HG02973 (cell line): ENCODE measurements around the gene OR2T1.
"Not testable (repeated sequence)": the region's sequence is repeated elsewhere in the genome, so short reads cannot be mapped to it uniquely, and the experiment has no call there.

Source experiments
- ATAC-seq: cut with Tn5 transposase; IDR thresholded peaks from one replicate; pipeline ENCODE4 v1.9.1; 2021; ENCODE audit warnings: moderate library complexity; ENCODE audit not compliant: unreplicated experiment

Gene OR2T1

DNA sequence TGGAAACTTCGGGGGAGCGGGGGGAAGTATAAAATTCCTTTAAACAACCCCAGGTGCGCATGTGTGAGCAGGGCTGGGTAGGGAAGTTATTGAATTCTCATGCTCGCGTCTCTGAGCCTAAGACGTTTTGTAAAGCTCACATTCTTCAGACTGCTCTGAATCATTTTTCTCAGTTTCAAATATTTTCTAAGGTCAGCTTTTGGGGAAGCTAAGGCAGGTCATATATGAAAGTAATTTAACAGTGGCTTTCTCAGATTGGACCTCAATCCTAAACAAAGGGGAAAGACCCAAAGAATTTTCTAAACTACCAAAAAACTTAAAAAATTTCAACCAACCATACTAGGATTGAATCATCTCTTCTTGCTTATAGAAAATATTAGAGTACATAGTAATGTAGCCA lies 32.1 kb downstream of the OR2T1 start:
- not testable (repeated sequence) for ATAC-seq

GRCh38 chr1:248436303-248436702 lies 33.5 kb downstream of the OR2T1 start:
- not testable (repeated sequence) for ATAC-seq

DNA sequence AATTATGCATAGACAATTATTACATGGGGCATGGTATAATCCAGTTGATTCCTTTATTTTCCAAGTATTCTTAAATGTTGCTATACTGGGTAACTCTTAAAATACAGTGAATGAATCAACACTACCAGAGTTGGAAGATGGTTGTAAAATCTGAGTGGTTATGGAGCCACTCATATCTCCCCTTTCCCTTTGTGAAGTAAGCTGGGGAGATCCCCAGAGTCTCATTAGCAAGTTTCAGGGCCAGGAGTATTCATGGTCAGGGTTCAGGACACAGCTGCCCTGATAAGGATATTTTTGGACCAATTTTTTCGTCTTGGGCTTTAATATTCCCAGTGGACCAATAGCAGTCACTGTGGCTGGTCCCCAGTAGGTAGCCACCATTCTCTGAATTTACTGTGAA lies 35.8 kb downstream of the OR2T1 start:
- not testable (repeated sequence) for ATAC-seq

- not testable (repeated sequence) for ATAC-seq
Observed at GRCh38 chr1:248439283-248439682, 36.4 kb downstream of the OR2T1 start.

DNA sequence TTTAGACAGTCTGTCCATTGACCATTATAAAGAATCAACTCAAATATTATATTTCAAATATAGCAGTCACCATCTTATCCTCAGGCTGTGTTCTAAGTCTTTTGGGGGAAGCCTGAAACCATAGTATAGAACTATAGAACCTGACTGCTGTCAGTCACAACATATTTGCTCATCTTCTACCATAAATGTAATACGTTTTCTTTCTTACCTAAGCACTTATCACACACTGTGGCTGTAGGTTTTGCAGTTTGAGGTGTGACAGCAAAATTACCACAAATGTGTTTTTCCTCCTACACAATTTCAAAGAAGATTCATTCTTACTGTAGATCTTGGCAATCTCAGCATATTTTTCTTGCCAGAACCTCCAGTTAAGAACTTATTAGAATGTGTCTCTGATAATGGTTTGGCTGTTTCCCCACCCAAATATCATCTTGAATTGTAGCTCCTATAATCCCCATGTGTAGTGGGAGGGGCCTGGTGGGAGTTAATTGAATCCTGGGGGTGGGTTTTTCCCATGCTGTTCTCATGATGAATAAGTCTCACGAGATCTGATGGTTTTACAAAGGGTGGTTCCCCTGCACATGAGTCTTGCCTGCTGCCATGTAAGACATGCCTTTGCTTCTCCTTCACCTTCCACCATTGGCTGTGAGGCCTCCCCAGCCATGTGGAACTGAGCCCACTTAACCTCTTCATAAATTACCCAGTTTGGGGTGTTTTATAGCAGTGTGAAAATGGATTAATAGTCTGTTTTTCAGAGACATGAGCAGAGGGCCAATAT lies 39.8 kb downstream of the OR2T1 start:
- ATAC-seq: not testable (repeated sequence)

DNA sequence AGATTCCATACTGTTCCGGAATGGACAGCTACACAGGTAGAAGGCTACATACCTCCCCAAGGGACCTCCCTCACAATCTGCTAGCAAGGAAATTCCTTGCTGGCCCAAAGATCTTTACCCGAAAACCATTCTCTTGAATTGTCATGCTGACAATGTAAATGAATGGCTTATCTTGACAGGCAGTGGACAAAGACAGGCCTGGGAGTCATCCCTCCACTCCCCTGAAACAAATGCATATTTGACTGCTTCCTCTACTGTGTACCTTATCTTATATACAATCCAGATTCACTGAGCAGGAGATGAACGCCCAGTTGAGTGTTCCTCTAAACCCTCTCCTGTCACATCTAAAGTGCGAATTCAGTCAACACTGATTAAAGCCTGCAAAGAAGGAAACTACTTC lies 41.8 kb downstream of the OR2T1 start:
- ATAC-seq: not testable (repeated sequence)

DNA sequence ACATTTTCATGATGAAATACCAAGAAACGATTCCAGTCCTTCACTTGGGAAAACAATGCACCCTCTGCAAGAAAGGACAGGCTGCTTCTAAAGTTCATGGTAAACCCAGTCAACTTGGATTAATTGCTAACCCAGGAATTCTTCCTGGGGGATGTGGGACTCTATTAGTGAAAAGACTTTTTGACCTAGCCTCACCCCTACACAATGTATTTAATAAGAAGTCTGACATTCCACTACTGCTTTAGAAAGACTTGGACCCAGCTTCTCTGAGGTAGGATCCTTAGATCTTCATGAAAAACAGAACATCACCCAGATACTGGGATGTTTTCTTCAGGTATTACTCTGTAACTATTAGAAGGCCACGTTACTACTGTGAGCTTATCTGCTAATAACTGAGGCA lies 42.6 kb downstream of the OR2T1 start, which contains the start of gene OR2T2:
TSS of gene OR2T2 (plus strand) at position 239 of the 400 bp plus-strand sequence. CDS start 7,161 bp downstream, outside the sequence.
- not testable (repeated sequence) for ATAC-seq

- ATAC-seq: peak; percentile 66
Observed at GRCh38 chr1:248448409-248449074, 45.7 kb downstream of the OR2T1 start.

DNA sequence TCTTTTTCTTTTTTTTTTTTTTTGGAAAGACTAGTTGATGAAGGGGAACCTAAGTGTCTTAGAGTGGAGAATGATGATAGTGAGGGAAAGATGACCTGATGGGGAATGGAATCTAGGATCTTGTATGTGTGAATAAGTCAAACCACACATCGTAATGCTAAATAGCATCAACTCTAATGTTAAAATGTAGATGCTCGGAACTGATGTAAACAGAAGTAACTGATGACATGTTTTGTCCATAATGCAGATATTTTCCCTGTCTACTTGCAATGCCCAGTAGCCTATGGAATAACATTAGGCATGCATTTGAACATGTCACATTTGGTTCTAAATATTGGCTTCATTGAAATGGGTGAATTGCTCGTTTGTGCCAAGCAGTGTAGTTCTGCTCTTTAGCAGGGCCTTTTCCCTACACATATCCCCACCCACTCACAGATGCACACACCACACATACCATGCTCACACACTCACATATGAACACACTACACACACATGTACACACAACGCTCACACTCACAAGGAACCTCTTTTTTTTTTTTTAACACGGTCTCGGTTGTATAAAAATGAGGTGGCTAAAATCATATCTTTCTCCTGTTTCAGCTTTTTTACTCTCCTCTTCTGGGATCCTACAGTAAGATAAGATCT lies 47.1 kb downstream of the OR2T1 start:
- ATAC-seq: not testable (repeated sequence)

DNA sequence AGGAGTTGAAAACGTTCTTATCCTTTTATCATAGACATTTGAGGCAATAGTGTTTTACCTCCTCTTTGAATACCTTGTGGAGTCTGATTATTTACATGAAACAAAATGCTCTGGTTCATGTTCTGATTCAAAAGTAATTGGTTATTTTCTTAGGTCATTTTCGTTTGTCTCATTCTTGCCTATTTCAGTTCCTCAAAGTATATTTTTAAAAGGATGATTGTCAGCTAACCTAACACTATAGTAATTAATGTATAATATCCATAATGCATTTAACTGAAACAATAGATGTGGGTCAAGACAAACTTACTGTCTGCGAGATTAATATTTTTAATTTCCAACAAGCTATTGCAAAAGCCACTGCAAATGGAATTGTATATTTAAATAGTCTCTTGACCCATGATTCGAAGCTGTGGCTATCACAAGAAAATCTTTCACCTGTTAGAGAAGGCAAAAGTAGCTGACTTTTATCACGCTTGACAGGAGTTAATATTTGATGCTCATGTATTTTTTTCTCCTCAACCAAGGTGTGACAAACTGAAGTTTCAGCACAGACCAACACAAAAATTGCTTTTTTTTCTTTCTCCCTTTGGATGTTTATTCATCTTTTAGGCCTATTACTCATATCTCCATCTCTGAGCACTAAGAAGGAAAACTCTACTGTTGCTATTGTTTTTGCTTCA lies 47.8 kb downstream of the OR2T1 start:
- peak; percentile 66 for ATAC-seq

GRCh38 chr1:248453619-248454018 lies 50.8 kb downstream of the OR2T1 start:
- not testable (repeated sequence) for ATAC-seq

- not testable (repeated sequence) for ATAC-seq
Observed at GRCh38 chr1:248455045-248455444, 52.2 kb downstream of the OR2T1 start.

DNA sequence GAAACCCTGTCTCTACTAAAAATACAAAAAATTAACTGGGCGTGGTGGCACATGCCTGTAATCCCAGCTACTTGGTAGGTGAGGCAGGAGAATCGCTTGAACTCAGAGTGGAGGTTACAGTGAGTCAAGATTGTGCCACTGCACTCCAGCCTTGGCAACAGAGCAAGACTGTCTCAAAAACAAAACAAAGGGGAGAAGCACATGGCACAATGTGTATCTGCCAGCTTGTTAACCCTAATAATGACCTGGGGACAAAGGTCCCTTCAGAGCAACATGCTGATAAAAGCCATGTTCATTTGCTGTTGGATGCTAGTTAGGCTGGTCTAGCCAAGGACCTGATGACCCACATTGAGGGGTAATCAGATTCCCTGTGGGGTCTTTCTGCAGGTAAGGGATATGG lies 53.8 kb downstream of the OR2T1 start:
- ATAC-seq: not testable (repeated sequence)
